CD4-positive, alpha-beta T cell (primary cell): ENCODE data around the gene RPS14. TPM values are rescaled to one million over a fixed set of nuclear protein-coding genes. Genes with fewer than 3 reads are reported as not detected.

ENCODE experiments used
- ATAC-seq: fragments of 200-7000 bp; cut with Tn5 transposase; one replicate; pipeline ENCODE4 v1.10.0; 2022; ENCODE audit warnings: mild to moderate bottlenecking; ENCODE audit not compliant: poor library complexity
- CTCF ChIA-PET: fragments of 350-600 bp; sonication (Branson Sonifier 250); formaldehyde crosslinking; loops from one replicate; lab custom pipeline; 2021; ENCODE audit warnings: antibody characterized with exemption, inconsistent platforms; lab: Charles Lee
- POLR2A ChIA-PET: fragments of 350-600 bp; sonication (Branson Sonifier 250); formaldehyde crosslinking; loops from one replicate; lab custom pipeline; 2021; ENCODE audit warnings: antibody characterized with exemption, inconsistent platforms; lab: Charles Lee
- DNase-seq, 14 experiments: peaks; one replicate each; pipeline ENCODE4 v3.0.0-alpha.2; 2013 to 2020; ENCODE audit warnings: mixed read lengths in 2 of 14
- H3K27ac ChIP-seq, 2 donors: one replicate each; pipeline versions ENCODE4 v1.5.1 to v1.7.0; 2013; ENCODE audit warnings: low read length in 2 of 2, low read depth in 1 of 2, mild to moderate bottlenecking in 1 of 2
- H3K27me3 ChIP-seq, 2 experiments: 1 replicate in 1 of 2; 2 replicates in 1 of 2; pipeline versions ENCODE4 v1.6.1 to v1.7.0; 2013; ENCODE audit warnings: low read length in 2 of 2, control low read depth in 1 of 2, mild to moderate bottlenecking in 1 of 2, moderate library complexity in 1 of 2; ENCODE audit not compliant: insufficient read depth in 2 of 2, control insufficient read depth in 1 of 2
- H3K36me3 ChIP-seq: one replicate; pipeline ENCODE4 v1.6.1; 2013; ENCODE audit warnings: low read length, control low read depth; ENCODE audit not compliant: insufficient read depth
- H3K4me1 ChIP-seq: one replicate; pipeline ENCODE4 v1.6.1; 2013; ENCODE audit warnings: low read length, control low read depth; ENCODE audit not compliant: insufficient read depth
- H3K4me3 ChIP-seq: one replicate; pipeline ENCODE4 v1.5.1; 2013; ENCODE audit warnings: mild to moderate bottlenecking, low read length, moderate library complexity
- H3K9me3 ChIP-seq, 2 experiments: 1 replicate in 1 of 2; 2 replicates in 1 of 2; pipeline versions ENCODE4 v1.6.1 to v1.7.0; 2013; ENCODE audit warnings: low read length in 2 of 2, mild to moderate bottlenecking in 2 of 2, control low read depth in 1 of 2, moderate library complexity in 1 of 2; ENCODE audit not compliant: control insufficient read depth in 1 of 2, insufficient read depth in 1 of 2
- H3K27ac Mint-ChIP-seq: one replicate; pipeline ENCODE4 v1.8.0; 2020; ENCODE audit warnings: mixed read lengths
- H3K27me3 Mint-ChIP-seq: one replicate; pipeline ENCODE4 v1.8.0; 2021; ENCODE audit warnings: mixed read lengths
- H3K36me3 Mint-ChIP-seq: one replicate; pipeline ENCODE4 v1.8.0; 2021; ENCODE audit warnings: low read depth, mixed read lengths
- H3K4me1 Mint-ChIP-seq: one replicate; pipeline ENCODE4 v1.8.0; 2021; ENCODE audit warnings: low read depth, mixed read lengths
- H3K4me3 Mint-ChIP-seq: one replicate; pipeline ENCODE4 v1.8.0; 2020; ENCODE audit warnings: mild to moderate bottlenecking, mixed read lengths
- H3K9me3 Mint-ChIP-seq: one replicate; pipeline ENCODE4 v1.8.0; 2020; ENCODE audit warnings: mixed read lengths
- intact Hi-C, 2 experiments: fragments of 100-400 bp; cut with DNase I in 1 of 2; cut with micrococcal nuclease in 1 of 2; formaldehyde crosslinking; loops; one replicate each; pipeline versions ENCODE4 v1.15.1 to v1.9.0; 2023 to 2025; cut with DNase I, micrococcal nuclease
- total RNA-seq, 174 experiments: library from RNA in 2 of 174; stranded (reverse) in 2 of 174; gene quantifications; one replicate each; pipeline ENCODE4 v1.2.3 and lab custom pipeline; 2021 to 2026
- TF ChIP-seq, protein P1 (sequence below): fragments of 200-600 bp; IDR thresholded peaks from one replicate; pipeline ENCODE4 v1.8.0; 2022; ENCODE audit warnings: antibody characterized with exemption, mild to moderate bottlenecking

RPS14 gene
- total RNA-seq, 2 experiments from 2014 or later = 5,224 to 5,317 TPM

DNA sequence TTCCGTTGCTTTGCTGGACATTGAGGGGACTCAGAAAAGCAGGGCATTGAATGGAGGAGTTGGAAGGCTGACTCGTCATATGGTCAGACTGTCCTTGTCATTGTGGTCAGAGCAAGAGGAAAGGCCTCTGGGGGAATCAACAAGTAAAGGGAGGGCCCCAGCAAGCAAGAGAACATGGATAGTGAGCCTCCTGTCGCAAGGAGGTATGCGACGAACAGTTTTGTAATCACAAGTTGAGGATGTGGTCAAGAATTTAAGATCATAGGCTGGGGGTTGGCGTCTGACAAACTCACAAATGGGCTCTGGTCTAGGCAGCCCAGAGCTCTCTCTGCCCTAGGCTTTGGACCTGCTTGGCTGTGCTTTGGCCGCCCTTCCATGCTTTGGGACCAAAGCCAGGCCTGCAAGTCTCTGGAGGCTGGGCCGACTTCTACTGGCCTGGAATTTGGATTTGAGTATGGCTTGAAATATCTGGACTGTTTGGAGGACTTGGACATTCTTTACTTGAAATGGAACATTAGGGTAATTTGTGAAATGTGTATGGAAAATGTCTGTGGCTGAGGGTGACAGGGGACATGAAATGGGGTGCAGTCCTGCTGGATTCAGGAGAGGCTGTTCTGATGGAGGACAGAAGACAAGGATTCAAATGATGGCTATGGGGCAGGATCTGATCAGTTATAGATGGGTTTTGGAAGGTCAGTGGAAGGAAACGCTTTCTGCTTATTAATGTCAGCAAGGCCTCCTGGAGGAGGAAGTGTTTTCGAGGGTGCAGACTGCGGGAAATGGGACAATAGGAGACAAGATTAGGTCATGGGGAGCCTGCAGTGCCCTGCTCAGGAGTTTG lies 39.2 kb upstream of the RPS14 start:
- peaks cover 14% of the 10 kb centered on the region for H3K4me1 ChIP-seq
- no peak overlapping the region for H3K27ac ChIP-seq
- intact Hi-C loops = no loop called here
- ATAC-seq = no peak
- H3K4me3 ChIP-seq = no peak overlapping the region
- DNase-seq = peak in 3 of 14 experiments; percentile 15 to 52 (median 41)
- CTCF ChIA-PET = interaction anchor here (1.4 kb wide), 1 partner anchor 52 kb away, joined by 3 read pairs; no protein-coding TSS in a partner anchor
- Mint-ChIP-seq H3K27me3 (peaks cover 21% of the 10 kb centered on the region), H3K4me3 (peak overlapping the region; percentile 31), H3K4me1 (peaks cover 11% of the 10 kb centered on the region), H3K27ac (no peak overlapping the region), H3K9me3 (no peaks in the 10 kb centered on the region), H3K36me3 (no peaks in the 10 kb centered on the region)
- peaks cover 0 to 6% of the 10 kb centered on the region in 2 experiments for H3K9me3 ChIP-seq
- H3K36me3 ChIP-seq = no peaks in the 10 kb centered on the region
- H3K27me3 ChIP-seq = peaks cover 0 to 2% of the 10 kb centered on the region in 2 experiments
- TF ChIP-seq, protein P1, sequence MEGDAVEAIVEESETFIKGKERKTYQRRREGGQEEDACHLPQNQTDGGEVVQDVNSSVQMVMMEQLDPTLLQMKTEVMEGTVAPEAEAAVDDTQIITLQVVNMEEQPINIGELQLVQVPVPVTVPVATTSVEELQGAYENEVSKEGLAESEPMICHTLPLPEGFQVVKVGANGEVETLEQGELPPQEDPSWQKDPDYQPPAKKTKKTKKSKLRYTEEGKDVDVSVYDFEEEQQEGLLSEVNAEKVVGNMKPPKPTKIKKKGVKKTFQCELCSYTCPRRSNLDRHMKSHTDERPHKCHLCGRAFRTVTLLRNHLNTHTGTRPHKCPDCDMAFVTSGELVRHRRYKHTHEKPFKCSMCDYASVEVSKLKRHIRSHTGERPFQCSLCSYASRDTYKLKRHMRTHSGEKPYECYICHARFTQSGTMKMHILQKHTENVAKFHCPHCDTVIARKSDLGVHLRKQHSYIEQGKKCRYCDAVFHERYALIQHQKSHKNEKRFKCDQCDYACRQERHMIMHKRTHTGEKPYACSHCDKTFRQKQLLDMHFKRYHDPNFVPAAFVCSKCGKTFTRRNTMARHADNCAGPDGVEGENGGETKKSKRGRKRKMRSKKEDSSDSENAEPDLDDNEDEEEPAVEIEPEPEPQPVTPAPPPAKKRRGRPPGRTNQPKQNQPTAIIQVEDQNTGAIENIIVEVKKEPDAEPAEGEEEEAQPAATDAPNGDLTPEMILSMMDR = no peak
- POLR2A ChIA-PET = no interaction called here

DNA sequence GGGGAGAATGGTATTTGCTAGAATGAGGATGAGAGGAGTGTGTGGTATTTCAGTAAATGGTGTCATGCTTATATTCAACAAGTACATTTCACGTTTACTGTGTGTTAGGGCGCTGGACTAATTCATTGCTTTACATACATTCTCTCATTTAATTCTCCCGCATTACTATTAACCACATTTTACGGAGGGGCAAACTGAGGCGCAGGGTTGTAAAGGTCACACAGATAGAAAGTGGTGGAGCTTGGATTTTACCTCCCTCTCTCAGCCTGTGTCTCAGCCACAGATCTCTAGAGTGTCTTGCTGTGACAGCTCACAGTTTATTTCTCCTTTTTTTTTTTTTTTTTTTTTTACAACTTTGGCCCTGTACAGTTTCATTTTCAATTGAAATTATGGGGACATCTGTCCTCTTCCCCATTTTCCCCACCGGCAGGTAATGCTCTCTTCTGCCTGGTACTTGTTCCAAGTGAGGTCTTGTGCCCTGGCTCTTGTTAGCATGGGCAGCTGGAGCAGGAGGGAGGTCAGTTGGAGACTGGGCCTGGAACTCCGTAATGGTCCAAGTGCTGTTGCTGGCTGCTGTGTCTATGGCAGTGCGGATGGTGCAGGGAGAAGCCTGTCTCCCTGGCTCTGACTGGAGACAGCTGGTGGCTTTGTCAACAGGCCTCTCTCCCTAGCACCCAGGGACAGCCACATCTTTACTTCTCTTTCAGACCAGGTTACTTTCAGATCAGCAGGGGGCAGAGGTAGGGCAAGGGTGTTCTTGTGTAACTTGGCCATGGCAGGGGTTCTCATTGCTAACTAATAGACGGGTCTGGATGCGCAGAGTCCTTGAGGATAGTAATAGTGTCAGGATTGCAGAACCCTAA lies 37.9 kb upstream of the RPS14 start:
- H3K9me3 ChIP-seq = peaks cover 0 to 6% of the 10 kb centered on the region in 2 experiments
- intact Hi-C loops = no loop called here
- no peaks in the 10 kb centered on the region for H3K9me3 Mint-ChIP-seq
- TF ChIP-seq, protein P1 = no peak
- H3K4me3 Mint-ChIP-seq = peak overlapping the region; percentile 79
- ChIA-PET CTCF (no interaction called here), POLR2A (interaction anchor here (0.6 to 1.4 kb wide), 2 partner anchors 32 to 37 kb away, joined by 3 to 5 read pairs; no protein-coding TSS in a partner anchor)
- peaks cover 11% of the 10 kb centered on the region for H3K4me1 Mint-ChIP-seq
- peak in 2 of 14 experiments; percentile 17 to 23 for DNase-seq
- no peaks in the 10 kb centered on the region for H3K36me3 ChIP-seq
- H3K36me3 Mint-ChIP-seq = no peaks in the 10 kb centered on the region
- peak overlapping the region; percentile 59 for H3K4me3 ChIP-seq
- H3K27me3 ChIP-seq = no peaks in the 10 kb centered on the region
- H3K27me3 Mint-ChIP-seq = peaks cover 21% of the 10 kb centered on the region
- no peak overlapping the region for H3K27ac Mint-ChIP-seq
- peaks cover 14% of the 10 kb centered on the region for H3K4me1 ChIP-seq
- no peak for ATAC-seq
- H3K27ac ChIP-seq = no peak overlapping the region

GRCh38 chr5:150486402-150487198 lies 37.1 kb upstream of the RPS14 start:
- CTCF ChIA-PET = no interaction called here
- H3K4me1 Mint-ChIP-seq = peaks cover 11% of the 10 kb centered on the region
- intact Hi-C loops = no loop called here
- Histone ChIP-seq H3K4me3 (peak overlapping the region; percentile 59), H3K27ac (no peak overlapping the region), H3K27me3 (no peaks in the 10 kb centered on the region), H3K4me1 (peaks cover 14% of the 10 kb centered on the region), H3K36me3 (no peaks in the 10 kb centered on the region), H3K9me3 (peaks cover 0 to 6% of the 10 kb centered on the region in 2 experiments)
- no peak overlapping the region for H3K27ac Mint-ChIP-seq
- no peaks in the 10 kb centered on the region for H3K36me3 Mint-ChIP-seq
- H3K27me3 Mint-ChIP-seq = peaks cover 21% of the 10 kb centered on the region
- TF ChIP-seq, protein P1 = no peak
- POLR2A ChIA-PET = interaction anchor here (0.6 to 1.4 kb wide), 3 partner anchors 31 to 76 kb away, joined by 3 to 5 read pairs (median 4); no protein-coding TSS in a partner anchor
- H3K4me3 Mint-ChIP-seq = peak overlapping the region; percentile 79
- peak; percentile 46 for ATAC-seq
- H3K9me3 Mint-ChIP-seq = no peaks in the 10 kb centered on the region
- DNase-seq = peak; percentile 7 to 71 (median 28)
